K562 (cell line): Measurements from ENCODE around the gene CCDC92. TPM values are rescaled to one million over a fixed set of nuclear protein-coding genes. Genes with fewer than 3 reads are reported as not detected.

Experiments used
- ATAC-seq: fragments of 200-7000 bp; cut with Tn5 transposase; 3 replicates; pipeline ENCODE4 v1.9.1; 2020; ENCODE audit warnings: moderate library complexity
- BruUV-seq: library from RNA; stranded (reverse); fragments of 400-500 nt; replicated peaks from 2 replicates; lab custom pipeline; 2021; lab: Mats Ljungman, UMichigan
- CTCF ChIA-PET: fragments of 300-600 bp; formaldehyde crosslinking; extraction: SDS; loops from one replicate; lab custom pipeline; 2021; ENCODE audit warnings: low intra/inter-chr PET ratio; lab: Yijun Ruan, JAX
- POLR2A ChIA-PET: fragments of 300-600, 350-650 bp; sonication (Branson Sonifier 250); formaldehyde crosslinking; extraction: SDS; loops from one replicate; lab custom pipeline; 2021; ENCODE audit warnings: antibody characterized with exemption, inconsistent platforms; lab: Yijun Ruan, JAX
- DNase-seq, 4 experiments: peaks; one replicate each; pipeline versions ENCODE4 v3.0.0 to v3.0.0-alpha.2; 2011 to 2018; ENCODE audit warnings: low spot score in 3 of 4, mixed read lengths in 3 of 4; ENCODE audit errors: extremely low read depth in 1 of 4
- FAIRE-seq: peaks from 2 replicates; lab custom pipeline; 2011; peaks lifted over from hg19 to GRCh38; lab: Jason Lieb, UNC
- H2AFZ ChIP-seq: 2 replicates; pipeline ENCODE4 v1.6.0; 2011; ENCODE audit warnings: low read depth, low read length, control low read depth, inconsistent platforms
- H3K27ac ChIP-seq: fragments of 200-600 bp; 3 replicates; pipeline ENCODE4 v1.8.0; 2011; ENCODE audit warnings: low read depth, mild to moderate bottlenecking, control low read depth, inconsistent platforms, low read length, moderate library complexity, mixed read lengths; ENCODE audit errors: extremely low read depth
- H3K27me3 ChIP-seq, 2 experiments: fragments of 300-600 bp in 1 of 2; 2 replicates in 1 of 2; 3 replicates in 1 of 2; pipeline versions ENCODE4 v1.6.0 to v1.8.0; 2011; ENCODE audit warnings: inconsistent platforms in 2 of 2, low read length in 2 of 2, mild to moderate bottlenecking in 1 of 2, mixed read lengths in 1 of 2, moderate library complexity in 1 of 2; ENCODE audit not compliant: control insufficient read depth in 2 of 2, insufficient read depth in 2 of 2
- H3K36me3 ChIP-seq: fragments of 300-600 bp; 3 replicates; pipeline ENCODE4 v1.8.0; 2011; ENCODE audit warnings: mild to moderate bottlenecking, low read length, inconsistent platforms; ENCODE audit not compliant: control insufficient read depth, insufficient read depth
- H3K4me1 ChIP-seq, 2 experiments: fragments of 200-600 bp in 1 of 2; replicated peaks in 1 of 2; 2 replicates in 1 of 2; 3 replicates in 1 of 2; pipeline versions ENCODE4 v1.5.1 to v1.8.0; 2011; ENCODE audit warnings: inconsistent platforms in 2 of 2, low read length in 2 of 2, mild to moderate bottlenecking in 1 of 2, mixed read lengths in 1 of 2, moderate library complexity in 1 of 2; ENCODE audit not compliant: control insufficient read depth in 2 of 2, insufficient read depth in 2 of 2
- H3K4me2 ChIP-seq: 2 replicates; pipeline ENCODE4 v1.6.1; 2011; ENCODE audit warnings: low read length, control low read depth, inconsistent platforms, mixed read lengths; ENCODE audit not compliant: insufficient read depth
- H3K4me3 ChIP-seq: fragments of 200-600 bp; sonication (generic), shearing (Covaris generic); 2 replicates; pipeline ENCODE4 v1.5.1; 2016; ENCODE audit warnings: control low read depth, inconsistent platforms
- H3K79me2 ChIP-seq: fragments of 200-600 bp; 3 replicates; pipeline ENCODE4 v1.8.0; 2011; ENCODE audit warnings: low read length, inconsistent platforms; ENCODE audit not compliant: control insufficient read depth, insufficient read depth
- H3K9ac ChIP-seq, 2 experiments: 2 replicates each; pipeline versions ENCODE4 v1.6.0 to v1.6.1; 2011; ENCODE audit warnings: low read depth in 2 of 2, low read length in 2 of 2, control low read depth in 1 of 2, inconsistent platforms in 1 of 2, mild to moderate bottlenecking in 1 of 2, mixed read lengths in 1 of 2; ENCODE audit not compliant: insufficient read depth in 1 of 2
- H3K9me1 ChIP-seq: one replicate; pipeline ENCODE4 v1.6.0; 2011; ENCODE audit warnings: inconsistent platforms, mild to moderate bottlenecking, low read length, moderate library complexity; ENCODE audit not compliant: control insufficient read depth, insufficient read depth
- H3K9me3 ChIP-seq: replicated peaks from 2 replicates; pipeline ENCODE4 v1.5.1; 2011; ENCODE audit warnings: low read depth, low read length, inconsistent platforms; ENCODE audit not compliant: control insufficient read depth, insufficient read depth
- H4K20me1 ChIP-seq: replicated peaks from 2 replicates; pipeline ENCODE4 v1.6.1; 2011; ENCODE audit warnings: low read length, inconsistent platforms, mixed read lengths; ENCODE audit not compliant: control insufficient read depth, insufficient read depth
- NFIC ChIP-seq: fragments of 450-650 bp; IDR thresholded peaks from 2 replicates; pipeline ENCODE4 v1.6.1; 2017; ENCODE audit warnings: mild to moderate bottlenecking, inconsistent platforms
- SAP30 ChIP-seq: fragments of 200-600 bp; sonication (generic); IDR thresholded peaks from 2 replicates; pipeline ENCODE4 v1.6.1; 2012; ENCODE audit warnings: borderline replicate concordance, low read depth, mild to moderate bottlenecking, moderate library complexity, low read length, control low read depth, inconsistent platforms; ENCODE audit not compliant: insufficient read depth, poor library complexity, severe bottlenecking
- WGBS: fragments of 100-300 bp; shearing (Covaris generic); methylation state at CpG from one replicate; pipeline ENCODE4 v1.1.6; 2016; ENCODE audit warnings: low coverage, mixed read lengths; ENCODE audit not compliant: insufficient coverage; ENCODE audit errors: missing lambda C conversion rate; 5-methylcytosine and 5-hydroxymethylcytosine counted together
- in situ Hi-C: fragments of 300-500 bp; cut with MboI; formaldehyde crosslinking; loops from 4 replicates; pipeline ENCODE4 v1.15.0; 2018; ENCODE audit warnings: inconsistent platforms, mixed read lengths
- intact Hi-C: fragments of 100-400 bp; cut with micrococcal nuclease; formaldehyde crosslinking; loops from 2 replicates; pipeline ENCODE4 v1.14.2; 2022
- polyA plus RNA-seq, 8 experiments: library from polyadenylated mRNA; depleted of rRNA in 4 of 8; stranded (reverse) in 5 of 8; unstranded in 3 of 8; fragments of >200 nt; fragmentation: Nextera tagmentation in 2 of 8; fragmentation: Illumina TruSeq in 1 of 8; extraction: Ambion mirVana in 2 of 8; extraction: Trizol in 1 of 8; gene quantifications; 2 replicates each; pipeline versions ENCODE4 v1.2.1 to v1.2.3, GENCODE V29; 2011 to 2014; ENCODE audit warnings: inconsistent platforms in 1 of 8, missing spikeins in 1 of 8
- small RNA-seq: library from RNA; depleted of rRNA; stranded (forward); fragments of <200 nt; gene quantifications from one replicate; pipeline ENCODE3, GENCODE V24; 2014
- total RNA-seq, 7 experiments: library from RNA; depleted of rRNA in 6 of 7; stranded (reverse); fragments of >200 nt in 6 of 7; fragmentation: Illumina TruSeq in 2 of 7; extraction: Trizol in 2 of 7; gene quantifications; 2 replicates each; pipeline versions ENCODE4 v1.2.1 to v1.2.3, GENCODE V29; 2011 to 2021; ENCODE audit warnings: low replicate concordance in 1 of 7

The CCDC92 gene
- total and polyA plus RNA-seq, 9 of the 15 experiments (the other 6 are each of a cell fraction or from before 2014, with no cell fraction given) = 0.27 to 5.9 (median 2.1) TPM

- Histone ChIP-seq H3K4me3 (no peak overlapping the region), H3K27me3 (peaks cover 65 to 81% of the 10 kb centered on the region in 2 experiments), H3K27ac (no peak overlapping the region), H3K4me2 (no peak overlapping the region), H3K9me3 (no peaks in the 10 kb centered on the region), H3K79me2 (no peaks in the 10 kb centered on the region), H3K9me1 (no peaks in the 10 kb centered on the region), H3K9ac (no peak overlapping the region), H2AFZ (no peak overlapping the region), H3K4me1 (peaks cover 0 to 3% of the 10 kb centered on the region in 2 experiments; a peak in 1 of 5 replicates), H4K20me1 (peaks cover 8% of the 10 kb centered on the region; the same call in 1 of the 2 replicates), H3K36me3 (no peaks in the 10 kb centered on the region)
- CTCF ChIA-PET = no interaction called here
- ATAC-seq (no peak), FAIRE-seq (no peak), DNase-seq (no peak)
- WGBS = 48% methylated on average over 13 of the region's 13 CpGs
- POLR2A ChIA-PET = no interaction called here
- in situ Hi-C loops (no loop called here), intact Hi-C loops (no loop called here)
- no TSS peak for BruUV-seq
- TF ChIP-seq NFIC = 0 out of 2 replicates have a peak, but pooled peaks have one; percentile 31
- TF ChIP-seq SAP30 = no peak
Observed at GRCh38 chr12:123886258-123886657, 86.4 kb downstream of the CCDC92 start.

Small RNA genes lying within 50 kb of the gene (small RNA-seq; reads per million reads assigned to genes)
- gene AC068790.4 (not detected), gene AC068790.6 (not detected)

Other genes starting within 250 kb of the CCDC92 start
- gene DNAH10, start 210.5 kb downstream of the CCDC92 start, total RNA-seq (2014; rRNA removed) = 0.05 and 0.08 TPM in 2 replicates
- 0.03 and 0.04 TPM in 2 replicates for gene DNAH10, start 210.5 kb downstream of the CCDC92 start, total RNA-seq (2014; rRNA removed; fragmentation: Illumina TruSeq; extraction: Trizol)
- 0.04 TPM in 2 replicates for gene DNAH10, start 210.5 kb downstream of the CCDC92 start, total RNA-seq (2015; rRNA removed; fragmentation: Illumina TruSeq; extraction: Trizol)
- gene DNAH10, start 210.5 kb downstream of the CCDC92 start, total RNA-seq (2021) = 0.04 and 0.07 TPM in 2 replicates
- gene DNAH10, start 210.5 kb downstream of the CCDC92 start, polyA plus RNA-seq (2011; rRNA removed) = 0.01 and 0.06 TPM in 2 replicates
- 0.01 TPM in 2 replicates for gene DNAH10, start 210.5 kb downstream of the CCDC92 start, polyA plus RNA-seq (2014; fragmentation: Illumina TruSeq; extraction: Trizol)
- under 1 TPM in 1 of 2 experiments, not detected in 1; 0.01 TPM for gene DNAH10, start 210.5 kb downstream of the CCDC92 start, polyA plus RNA-seq (2014; fragmentation: Nextera tagmentation; extraction: Ambion mirVana)
- 0.01 TPM in 1 of 2 replicates, not detected in the other for gene DNAH10, start 210.5 kb downstream of the CCDC92 start, polyA plus RNA-seq (2014; rRNA removed)
- 31.1 and 34.5 TPM in 2 replicates for gene ZNF664, start 384 bp upstream of the CCDC92 start, total RNA-seq (2014; rRNA removed)
- 69.9 and 73.6 TPM in 2 replicates for gene ZNF664, start 384 bp upstream of the CCDC92 start, total RNA-seq (2014; rRNA removed; fragmentation: Illumina TruSeq; extraction: Trizol)
- 59.6 and 63.6 TPM in 2 replicates for gene ZNF664, start 384 bp upstream of the CCDC92 start, total RNA-seq (2015; rRNA removed; fragmentation: Illumina TruSeq; extraction: Trizol)
- gene ZNF664, start 384 bp upstream of the CCDC92 start, total RNA-seq (2021) = 75.5 and 82.5 TPM in 2 replicates
- 64.8 and 90.3 TPM in 2 replicates for gene ZNF664, start 384 bp upstream of the CCDC92 start, polyA plus RNA-seq (2011; rRNA removed)
- gene ZNF664, start 384 bp upstream of the CCDC92 start, polyA plus RNA-seq (2014; fragmentation: Illumina TruSeq; extraction: Trizol) = 78.3 and 101 TPM in 2 replicates
- gene ZNF664, start 384 bp upstream of the CCDC92 start, polyA plus RNA-seq (2014; fragmentation: Nextera tagmentation; extraction: Ambion mirVana) = 1 to 10 TPM; 3.3 to 6.3 TPM
- gene ZNF664, start 384 bp upstream of the CCDC92 start, polyA plus RNA-seq (2014; rRNA removed) = 59.1 and 59.4 TPM in 2 replicates